ENCODE data around the gene SPATA6.
A peak's percentile ranks its signal among the peaks of the same experiment; 100 is the strongest.
"Not testable (repeated sequence)": the region's sequence is repeated elsewhere in the genome, so short reads cannot be mapped to it uniquely, and the experiment has no call there.

The SPATA6 gene

DNA sequence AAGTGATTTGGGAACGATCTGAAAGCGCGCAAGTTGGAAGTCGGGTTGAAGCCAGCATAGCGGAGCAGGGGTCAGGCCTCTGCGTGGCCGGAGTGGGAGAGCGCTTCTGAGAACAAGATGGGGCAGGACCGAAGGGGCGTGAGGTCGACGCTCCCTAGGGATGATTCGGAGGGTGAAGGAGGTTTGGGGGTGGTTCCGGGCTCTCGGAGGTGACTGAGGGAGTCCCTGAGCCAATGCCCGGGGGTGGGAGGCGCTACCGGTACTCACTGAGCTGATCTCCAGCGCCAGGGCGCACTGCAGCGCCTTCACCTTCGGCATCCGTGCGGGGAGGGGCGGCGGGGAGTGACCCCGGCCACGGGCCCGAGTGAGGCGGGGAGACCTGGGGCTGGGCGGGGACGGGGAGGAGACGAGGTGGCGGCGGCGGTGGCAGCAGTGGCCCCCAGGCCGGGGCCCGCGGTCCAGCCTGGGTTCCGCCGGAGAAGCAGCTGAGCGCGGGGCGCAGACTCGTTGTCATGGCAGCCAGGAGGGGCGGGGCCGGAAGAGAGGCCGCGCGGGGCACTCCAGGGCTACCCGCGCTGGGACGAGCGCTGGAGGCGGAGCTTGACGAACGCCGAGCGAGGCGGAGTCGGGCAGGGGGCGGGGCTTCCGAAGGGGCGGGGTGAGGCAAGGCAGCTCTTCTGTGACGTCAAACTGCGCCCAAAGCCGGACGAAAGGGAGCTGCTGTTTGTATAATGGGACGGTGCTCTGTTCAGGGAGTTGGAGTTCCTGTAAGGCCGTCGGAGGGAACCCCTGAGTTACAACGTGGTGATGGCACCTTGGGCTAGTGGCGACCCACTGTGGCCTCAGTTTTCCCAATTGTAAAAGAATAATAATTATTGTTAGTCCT lies at the start of gene SPATA6:
Gene SPATA6, minus strand, starts transcription at position 514 of the 886 bp plus-strand sequence. Its CDS starts 196 bp downstream, at position 318.
- FAIRE-seq: no peak
- DNase-seq (ENCODE audit: low spot score): peak; percentile 79

DNA sequence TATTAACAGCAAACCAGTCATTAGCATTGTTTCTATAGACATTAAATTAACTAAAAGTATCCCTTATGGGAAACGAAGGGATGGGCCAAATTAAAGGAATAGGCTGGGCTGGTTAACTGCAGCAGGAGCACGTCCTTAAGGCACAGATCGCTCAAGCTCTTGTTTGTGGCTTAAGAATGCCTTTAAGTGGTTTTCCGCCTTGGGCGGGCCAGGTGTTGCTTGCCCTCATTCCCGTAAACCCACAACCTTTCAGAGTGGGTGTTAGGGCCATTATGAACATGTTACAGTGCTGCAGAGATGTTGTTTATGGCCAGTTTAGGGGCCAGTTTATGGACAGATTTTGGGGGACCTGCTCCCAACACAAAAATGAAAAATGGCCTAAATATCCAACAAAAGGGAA lies 47.9 kb upstream of the SPATA6 start:
- FAIRE-seq; DNase-seq (ENCODE audit: low spot score): not testable (repeated sequence)

DNA sequence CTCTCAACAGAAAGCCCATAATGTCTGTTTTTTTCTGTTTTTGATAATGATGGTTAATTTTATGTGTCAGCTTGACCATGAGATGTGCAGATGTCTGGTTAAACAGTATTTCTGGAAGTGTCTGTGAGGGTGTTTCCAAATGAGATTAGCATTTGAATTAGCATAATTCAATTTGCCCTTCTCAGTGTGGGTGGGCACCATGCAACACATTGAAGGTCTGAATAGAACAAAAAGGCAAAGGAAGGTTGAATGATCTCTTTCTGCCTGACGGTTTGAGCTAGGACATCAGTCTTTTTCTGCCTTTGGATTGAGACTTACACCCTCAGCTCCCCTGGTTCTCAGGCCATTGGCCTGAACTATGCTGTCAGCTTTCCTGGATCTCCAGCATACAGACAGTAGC lies 34.9 kb upstream of the SPATA6 start:
- no peak for DNase-seq (ENCODE audit: low spot score)
- no peak for FAIRE-seq

GRCh38 chr1:48500541-48501450 lies 28.8 kb upstream of the SPATA6 start:
- FAIRE-seq: no peak
- DNase-seq (ENCODE audit: low spot score): no peak

DNA sequence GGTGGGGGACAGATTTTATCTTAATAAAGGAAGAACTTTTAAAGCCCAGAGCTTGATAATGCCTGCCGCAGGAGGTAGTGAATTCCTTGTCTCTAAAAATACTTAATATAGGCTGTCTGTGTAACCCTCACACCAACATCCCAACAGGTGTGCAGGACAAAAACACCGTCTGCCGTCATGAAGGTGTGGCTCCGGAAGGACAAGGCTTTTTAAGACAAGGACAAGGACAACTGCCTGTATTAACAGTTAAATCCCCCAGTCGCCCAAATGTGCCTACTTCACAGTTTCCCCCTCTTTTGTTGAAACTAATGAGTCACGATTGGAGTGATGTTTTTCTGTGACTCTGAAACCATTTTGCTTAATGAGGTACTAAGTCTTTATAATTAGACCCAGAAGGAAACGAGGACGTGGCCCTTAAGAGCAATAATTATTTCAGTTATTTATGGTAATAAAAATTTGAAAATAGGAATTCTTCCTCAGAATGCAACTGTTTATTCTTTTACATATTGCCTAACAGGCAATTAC lies 27.3 kb upstream of the SPATA6 start:
- no peak for DNase-seq (ENCODE audit: low spot score)
- FAIRE-seq: no peak

DNA sequence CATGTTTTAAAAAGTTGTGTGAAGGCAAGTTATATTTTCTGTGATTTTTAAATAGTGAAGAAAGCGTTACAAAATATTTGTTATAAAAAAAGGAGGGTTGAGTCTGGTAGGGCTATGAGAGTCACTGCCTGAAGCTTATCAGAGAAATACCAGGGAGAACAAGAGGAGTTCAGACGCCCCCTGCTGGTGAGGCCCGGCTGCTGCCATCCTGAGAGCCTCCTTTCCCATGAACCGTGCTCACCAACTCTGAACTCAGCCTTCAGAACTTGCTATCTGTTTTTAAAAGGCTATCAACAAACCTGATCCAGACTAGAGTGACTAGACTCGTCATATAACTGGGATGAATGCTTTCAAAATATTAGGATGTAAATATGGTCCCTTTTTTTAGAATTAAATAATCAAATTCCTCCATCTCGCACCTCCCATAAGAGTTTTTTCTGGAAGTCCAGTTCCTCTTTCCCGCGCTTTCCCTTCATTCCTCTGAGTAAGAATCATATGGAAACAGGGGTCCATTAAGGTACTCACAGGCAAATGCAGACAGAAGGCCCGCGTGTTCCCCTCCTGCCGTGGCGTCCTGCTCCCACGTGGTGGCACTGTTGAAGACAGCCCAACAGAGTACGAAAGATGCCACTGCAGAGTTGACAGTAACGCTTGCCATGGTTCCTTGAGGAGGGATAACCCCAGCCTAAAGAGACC lies 26.2 kb upstream of the SPATA6 start:
- peak; percentile 36 for FAIRE-seq

GRCh38 chr1:48495911-48496310 lies 23.9 kb upstream of the SPATA6 start:
- DNase-seq (ENCODE audit: low spot score): no peak
- no peak for FAIRE-seq

More for the DNA sequence above, 26.2 kb upstream of the SPATA6 start:
- DNase-seq (ENCODE audit: low spot score): peak; percentile 58

DNA sequence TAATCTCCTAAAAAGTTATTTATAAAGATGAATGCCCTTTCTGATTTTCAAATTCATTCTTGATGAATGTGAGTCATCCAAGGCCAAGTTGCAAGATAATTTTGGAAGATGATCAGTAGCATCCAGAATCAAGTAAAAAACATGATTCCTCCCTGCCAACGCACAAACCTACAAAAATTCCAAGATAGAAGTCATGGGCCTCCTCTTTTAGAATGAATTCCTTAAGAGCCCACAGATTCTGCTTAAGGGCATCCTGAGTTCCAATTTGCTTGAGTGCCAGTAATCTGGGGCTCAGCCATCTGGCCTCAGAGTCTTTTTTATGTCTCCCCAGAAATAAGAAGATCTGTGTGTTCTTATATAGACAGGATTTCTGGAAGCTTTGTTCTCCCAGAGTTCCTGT lies 23.2 kb upstream of the SPATA6 start:
- no peak for FAIRE-seq
- no peak for DNase-seq (ENCODE audit: low spot score)

DNA sequence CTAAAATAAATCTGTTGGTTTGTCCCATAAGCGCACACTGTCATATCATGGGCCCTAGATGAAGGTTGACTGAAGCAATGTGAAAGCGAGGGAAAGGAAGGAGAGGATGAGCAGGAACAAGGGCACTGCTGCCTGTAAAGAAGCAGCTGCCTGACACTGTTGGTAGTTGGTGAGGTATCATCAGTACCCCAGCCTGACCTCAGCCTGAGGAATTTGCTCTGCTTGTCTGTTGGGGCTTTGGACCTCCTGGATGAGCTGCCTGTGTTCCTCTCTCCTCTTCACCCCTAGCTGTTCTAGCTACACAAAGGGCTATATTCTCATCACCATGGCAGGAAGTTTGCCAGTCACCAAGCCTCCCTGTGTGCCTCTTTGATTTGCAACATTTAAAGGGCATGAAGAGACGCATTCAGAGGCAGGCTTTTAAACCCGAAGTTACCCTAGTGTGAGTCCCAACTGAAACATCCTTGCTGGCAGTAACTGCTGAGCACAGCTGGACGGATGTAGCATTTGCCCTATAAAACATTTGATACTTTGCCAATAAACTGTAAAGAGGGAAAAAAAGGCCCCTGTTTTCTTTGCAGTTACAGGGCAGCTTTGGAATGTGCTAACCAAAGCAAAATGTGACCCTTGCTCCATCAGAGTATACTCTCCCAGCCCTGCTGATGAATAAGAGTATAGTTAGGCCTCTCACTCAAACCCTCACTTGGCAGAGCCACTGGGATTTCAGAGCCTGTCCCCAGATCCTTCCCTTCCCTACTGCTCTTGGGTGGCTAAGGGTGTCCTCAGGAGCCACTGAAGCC lies 22.2 kb upstream of the SPATA6 start:
- DNase-seq (ENCODE audit: low spot score) (peak; percentile 16), FAIRE-seq (no peak)

GRCh38 chr1:48493041-48493440 lies 21.0 kb upstream of the SPATA6 start:
- no peak for DNase-seq (ENCODE audit: low spot score)
- FAIRE-seq: no peak

DNA sequence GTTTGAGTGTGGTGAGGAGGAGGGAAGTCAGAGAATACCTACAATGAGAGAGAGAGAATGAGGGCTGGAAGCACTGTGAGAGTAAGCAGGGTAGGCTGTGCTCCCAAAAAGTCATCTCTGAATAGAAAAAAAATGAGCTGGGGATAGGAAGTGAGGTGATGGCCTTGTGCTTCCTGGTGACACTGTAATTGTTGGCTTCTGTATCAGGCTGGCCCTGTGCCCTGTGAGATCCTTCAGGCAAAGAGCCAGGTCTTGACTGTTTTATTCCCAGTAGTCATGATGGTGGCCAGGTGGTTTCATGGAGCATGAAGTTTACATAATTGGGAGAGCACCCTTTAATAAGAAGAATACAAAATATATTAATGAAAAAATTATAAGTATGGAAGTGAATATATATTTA lies 20.4 kb upstream of the SPATA6 start:
- FAIRE-seq: no peak

GRCh38 chr1:48488721-48489120 lies 16.7 kb upstream of the SPATA6 start:
- DNase-seq (ENCODE audit: low spot score): no peak
- no peak for FAIRE-seq

More for the DNA sequence above, 20.4 kb upstream of the SPATA6 start:
- DNase-seq (ENCODE audit: low spot score): no peak

DNA sequence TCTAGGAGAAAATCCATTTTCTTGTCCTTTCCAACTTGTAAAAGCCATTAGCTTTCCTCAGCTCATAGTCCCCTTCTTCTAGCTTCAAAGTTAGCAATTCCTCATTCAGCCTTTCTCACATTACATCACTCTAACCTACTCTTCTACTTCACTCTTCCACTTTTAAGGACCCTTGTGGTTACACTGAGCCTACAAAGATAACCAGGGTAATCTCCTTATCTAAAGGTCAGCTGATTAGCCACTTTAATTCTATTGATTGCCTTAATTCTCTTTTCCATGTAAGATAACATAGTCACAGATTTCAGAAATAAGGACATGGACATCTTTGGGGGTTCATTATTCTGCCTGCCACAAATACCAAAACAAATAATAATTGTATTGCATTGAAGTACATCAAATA lies 8.5 kb upstream of the SPATA6 start:
- FAIRE-seq: no peak
- DNase-seq (ENCODE audit: low spot score): no peak

DNA sequence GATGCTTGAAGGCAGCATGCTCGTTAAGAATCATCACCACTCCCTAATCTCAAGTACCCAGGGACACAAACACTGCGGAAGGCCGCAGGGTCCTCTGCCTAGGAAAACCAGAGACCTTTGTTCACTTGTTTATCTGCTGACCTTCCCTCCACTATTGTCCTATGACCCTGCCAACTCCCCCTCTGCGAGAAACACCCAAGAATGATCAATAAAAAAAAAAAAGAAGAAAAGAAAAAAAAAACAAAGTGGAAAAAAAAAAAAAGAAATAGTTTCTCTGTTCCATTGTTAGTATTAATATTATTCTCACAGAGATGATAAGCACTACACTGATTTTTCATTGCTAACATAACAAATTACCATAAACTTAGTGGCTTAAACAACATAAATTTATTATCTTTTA lies 8.0 kb upstream of the SPATA6 start:
- not testable (repeated sequence) for FAIRE-seq; DNase-seq (ENCODE audit: low spot score)

DNA sequence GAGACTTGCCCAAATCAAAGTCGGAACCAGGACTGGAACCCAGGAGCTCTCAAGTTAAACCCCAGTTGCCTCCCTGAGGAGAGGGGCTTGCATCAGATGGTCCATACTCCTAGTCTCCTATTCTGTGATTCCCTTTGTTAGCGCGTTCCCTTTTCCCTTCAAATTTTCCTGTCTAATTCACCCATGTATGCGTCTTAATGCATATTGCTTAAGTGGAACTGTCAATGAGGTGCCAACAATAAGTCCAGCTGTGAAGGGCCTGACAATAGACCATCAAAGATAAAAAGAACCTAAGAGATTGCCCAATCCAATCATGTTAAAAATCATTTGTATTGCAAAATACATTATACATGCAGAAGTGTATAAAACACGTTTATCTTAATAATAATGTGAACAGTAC lies 634 bp upstream of the SPATA6 start:
- FAIRE-seq (no peak), DNase-seq (ENCODE audit: low spot score) (no peak)

DNA sequence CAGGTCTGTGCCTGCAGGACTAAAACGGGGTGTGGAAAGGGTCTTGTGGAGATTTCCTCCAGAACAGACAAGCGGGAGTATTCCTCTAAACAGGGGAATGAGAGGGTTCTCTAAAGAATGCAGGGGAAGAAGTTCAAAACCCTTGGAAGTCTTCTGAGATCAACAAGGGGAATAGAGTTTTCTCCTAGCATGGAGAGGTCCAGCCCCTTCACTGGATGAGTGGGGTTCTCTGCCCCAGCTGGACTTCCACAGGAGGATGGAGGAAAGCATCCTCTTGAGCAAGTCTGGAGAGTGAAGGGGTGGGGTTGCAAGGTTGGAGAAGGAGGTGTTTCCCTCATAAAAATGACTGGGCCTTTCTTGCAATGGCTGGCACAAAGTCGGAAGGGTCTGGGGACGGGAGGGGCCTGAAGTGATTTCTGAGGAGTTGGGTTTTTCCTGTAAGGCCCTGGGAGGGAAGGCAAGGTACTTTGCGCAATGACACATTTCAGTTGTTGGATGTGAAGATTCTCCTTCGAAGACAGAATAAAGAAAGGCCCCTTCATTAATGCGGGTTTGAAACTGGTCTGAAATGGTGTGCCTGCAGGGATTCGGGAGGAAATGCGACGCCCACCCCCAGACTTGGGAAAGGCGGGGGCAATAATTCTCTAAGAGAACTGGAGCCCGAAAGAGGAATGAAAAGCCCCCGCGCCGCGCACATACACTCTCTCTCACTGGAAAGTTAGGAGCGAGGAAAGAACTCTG lies 884 bp downstream of the SPATA6 start:
- FAIRE-seq (no peak), DNase-seq (ENCODE audit: low spot score) (no peak)

GRCh38 chr1:48470481-48470855 lies 1.5 kb downstream of the SPATA6 start:
- DNase-seq (ENCODE audit: low spot score) (no peak), FAIRE-seq (no peak)

GRCh38 chr1:48469616-48470480 lies 2.2 kb downstream of the SPATA6 start:
- FAIRE-seq (no peak), DNase-seq (ENCODE audit: low spot score) (no peak)

GRCh38 chr1:48466594-48466993 lies 5.4 kb downstream of the SPATA6 start:
- FAIRE-seq (no peak), DNase-seq (ENCODE audit: low spot score) (no peak)

All from RCC 7860 (cell line).